GM12865 (cell line): Measurements from ENCODE around the gene ERLIN1.

ENCODE experiments used
- DNase-seq: peaks from one replicate; pipeline ENCODE4 v3.0.0; 2010; ENCODE audit warnings: low read depth
- H3K4me3 ChIP-seq: 2 replicates; pipeline ENCODE4 v1.5.1; 2011; ENCODE audit warnings: mild to moderate bottlenecking, low read depth, low read length, control low read depth
- TF ChIP-seq, protein P1 (sequence below): IDR thresholded peaks from 2 replicates; pipeline ENCODE4 v1.5.1; 2011; ENCODE audit warnings: low read length, control low read depth, low read depth, inconsistent platforms; ENCODE audit not compliant: insufficient read depth; ENCODE audit errors: missing control alignments

ERLIN1 gene

DNA sequence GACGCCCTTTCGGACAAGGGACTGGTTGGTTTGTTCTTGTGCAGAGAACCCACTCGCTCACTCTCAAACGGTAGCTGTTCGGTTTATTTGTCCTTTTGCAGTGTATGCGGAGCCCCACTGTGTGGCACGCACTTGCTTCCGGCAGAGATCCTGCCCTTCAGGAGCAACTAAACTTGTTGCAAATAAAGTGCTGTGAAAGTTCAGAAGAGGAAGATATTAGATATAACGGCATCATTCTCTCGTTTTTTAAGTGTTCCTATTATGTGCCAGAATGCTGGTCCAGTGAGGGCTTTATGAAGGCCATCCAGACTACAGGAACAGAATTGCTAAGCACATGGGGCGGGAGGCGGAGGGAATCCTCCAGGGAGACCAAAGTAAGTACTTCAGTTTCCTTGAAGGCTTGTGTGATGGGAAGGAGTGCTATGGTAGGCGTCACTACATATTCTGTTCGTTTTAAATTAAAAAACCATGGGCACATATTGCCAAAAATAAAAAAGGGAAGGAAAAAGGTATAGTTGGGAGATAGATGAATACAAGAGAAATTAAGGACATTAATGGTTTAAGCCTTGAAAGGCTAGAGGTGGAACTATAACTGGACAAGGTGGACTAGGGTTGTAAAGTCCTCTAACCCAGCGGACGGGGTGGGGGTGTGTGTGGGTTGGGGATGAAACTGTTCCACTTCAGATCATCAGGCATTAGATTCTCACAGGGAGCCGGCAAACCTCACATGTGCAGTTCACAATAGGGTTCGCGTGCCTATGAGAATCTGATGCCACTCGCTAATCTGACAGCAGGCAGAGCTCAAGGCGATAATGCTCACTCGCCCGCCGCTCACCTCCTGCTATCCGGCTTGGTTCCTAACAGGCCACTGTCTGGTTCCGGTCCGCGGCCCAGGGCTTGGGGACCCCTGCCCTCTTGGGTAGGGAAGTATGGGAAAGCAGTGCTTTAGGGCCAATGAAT lies 704 bp upstream of the ERLIN1 start:
- peak; percentile 44 for DNase-seq
- TF ChIP-seq, protein P1, sequence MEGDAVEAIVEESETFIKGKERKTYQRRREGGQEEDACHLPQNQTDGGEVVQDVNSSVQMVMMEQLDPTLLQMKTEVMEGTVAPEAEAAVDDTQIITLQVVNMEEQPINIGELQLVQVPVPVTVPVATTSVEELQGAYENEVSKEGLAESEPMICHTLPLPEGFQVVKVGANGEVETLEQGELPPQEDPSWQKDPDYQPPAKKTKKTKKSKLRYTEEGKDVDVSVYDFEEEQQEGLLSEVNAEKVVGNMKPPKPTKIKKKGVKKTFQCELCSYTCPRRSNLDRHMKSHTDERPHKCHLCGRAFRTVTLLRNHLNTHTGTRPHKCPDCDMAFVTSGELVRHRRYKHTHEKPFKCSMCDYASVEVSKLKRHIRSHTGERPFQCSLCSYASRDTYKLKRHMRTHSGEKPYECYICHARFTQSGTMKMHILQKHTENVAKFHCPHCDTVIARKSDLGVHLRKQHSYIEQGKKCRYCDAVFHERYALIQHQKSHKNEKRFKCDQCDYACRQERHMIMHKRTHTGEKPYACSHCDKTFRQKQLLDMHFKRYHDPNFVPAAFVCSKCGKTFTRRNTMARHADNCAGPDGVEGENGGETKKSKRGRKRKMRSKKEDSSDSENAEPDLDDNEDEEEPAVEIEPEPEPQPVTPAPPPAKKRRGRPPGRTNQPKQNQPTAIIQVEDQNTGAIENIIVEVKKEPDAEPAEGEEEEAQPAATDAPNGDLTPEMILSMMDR, result no peak
- peak overlapping the region; percentile 98 for H3K4me3 ChIP-seq

DNA sequence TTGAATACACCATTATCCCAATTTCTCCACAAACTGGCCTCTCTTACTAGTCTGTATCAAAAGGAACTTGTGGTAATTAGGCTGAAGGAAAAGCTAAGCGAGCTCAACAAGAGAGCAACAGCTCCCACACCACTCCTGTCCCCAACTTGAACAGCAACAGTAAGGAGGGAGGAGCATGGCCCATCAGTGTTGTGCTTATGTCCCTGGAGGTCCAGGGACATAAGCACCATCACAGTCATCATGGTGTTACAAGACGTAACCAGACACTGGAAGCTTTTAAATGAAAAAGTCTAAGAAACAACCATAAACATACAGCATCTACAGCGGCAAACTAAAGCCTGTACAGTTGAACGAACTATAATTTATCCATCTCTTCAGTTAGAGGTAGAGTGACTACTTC lies 989 bp downstream of the ERLIN1 start:
- DNase-seq, result peak; percentile 49
- H3K4me3 ChIP-seq, result peak overlapping the region; percentile 98
- TF ChIP-seq, protein P1, result no peak

DNA sequence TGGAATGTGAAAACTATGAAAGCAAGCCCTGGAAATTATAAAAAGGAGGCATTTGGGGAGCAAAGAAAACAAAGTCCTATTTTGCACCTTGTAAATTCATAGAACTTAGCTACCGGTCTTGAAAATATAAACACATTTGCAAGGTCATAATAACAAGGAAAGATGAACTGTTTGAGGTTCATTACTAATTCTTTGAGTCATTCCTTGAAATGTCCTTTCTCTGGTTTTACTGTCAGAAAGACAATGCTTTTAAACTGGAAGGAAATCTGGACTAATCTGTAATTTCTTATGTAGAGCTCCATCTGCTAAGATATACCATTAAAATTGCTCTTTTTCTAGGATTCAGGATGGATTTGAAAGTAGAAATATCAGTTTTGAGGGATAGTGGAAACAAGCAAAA lies 1.4 kb downstream of the ERLIN1 start:
- DNase-seq, result no peak
- TF ChIP-seq, protein P1, result no peak
- peak overlapping the region; percentile 98 for H3K4me3 ChIP-seq

DNA sequence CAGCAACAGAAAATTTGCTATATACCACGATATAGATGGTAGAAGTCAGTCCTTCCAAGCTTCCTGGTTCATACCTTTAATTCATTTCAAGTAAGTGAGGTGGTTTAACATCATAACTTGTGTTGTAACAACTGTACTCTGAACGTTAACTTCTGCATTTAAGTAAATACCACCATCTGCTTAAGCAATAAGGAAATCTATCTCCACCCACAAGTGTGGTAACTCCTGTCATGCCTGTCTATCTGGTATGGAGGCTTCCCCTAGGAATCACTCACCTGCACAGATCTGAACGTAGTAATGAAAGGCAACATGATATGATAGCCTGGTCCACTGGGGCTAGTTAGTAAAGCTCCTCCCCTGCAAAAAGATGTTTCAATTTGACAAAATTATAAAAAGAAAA lies 2.3 kb downstream of the ERLIN1 start:
- H3K4me3 ChIP-seq, result no peak overlapping the region
- TF ChIP-seq, protein P1, result no peak
- no peak for DNase-seq

DNA sequence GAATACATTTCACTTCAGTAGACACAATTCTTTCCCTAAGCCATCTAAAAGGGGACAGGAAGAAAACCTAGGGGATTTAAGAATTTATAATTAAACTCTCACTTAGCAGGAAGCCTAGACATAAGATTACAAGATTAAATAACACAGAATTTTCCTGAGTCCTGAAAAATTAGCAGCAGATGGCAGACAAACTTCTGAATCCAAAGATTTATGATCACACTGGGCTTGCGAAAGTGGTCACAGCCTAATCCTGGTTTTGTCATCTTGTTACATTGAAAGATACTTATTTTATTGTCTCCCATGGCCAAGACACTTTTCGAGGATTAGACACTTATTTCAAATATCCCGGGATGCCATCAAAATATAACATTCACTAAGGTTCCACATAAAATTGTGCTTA lies 2.9 kb downstream of the ERLIN1 start:
- TF ChIP-seq, protein P1, result no peak
- no peak for DNase-seq
- no peak overlapping the region for H3K4me3 ChIP-seq

DNA sequence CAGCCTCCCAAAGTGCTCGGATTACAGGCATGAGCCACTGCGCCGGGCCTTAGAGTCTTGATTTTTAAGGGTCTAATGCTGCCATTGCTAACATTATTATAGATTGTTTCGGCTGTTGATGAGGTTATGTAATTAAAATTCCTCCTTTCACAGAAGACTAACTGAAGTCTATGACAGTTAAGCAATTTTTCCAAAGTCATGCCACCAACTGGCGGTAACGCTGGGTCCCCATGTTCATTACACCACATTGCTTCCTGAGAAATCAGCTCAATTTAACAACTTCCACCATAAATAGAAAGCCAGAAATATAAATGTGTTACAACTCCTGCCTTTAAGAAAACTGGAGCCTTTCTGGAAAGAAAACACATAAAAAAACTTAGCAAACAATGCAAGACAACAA lies 3.5 kb downstream of the ERLIN1 start:
- TF ChIP-seq, protein P1, result no peak
- H3K4me3 ChIP-seq, result no peak overlapping the region
- DNase-seq, result no peak
